NCI-H510A treated with DMSO at 0.1 percent for 48 hours (cell line): Measurements from ENCODE around the gene TRAF6.
A peak's percentile ranks its signal among the peaks of the same experiment; 100 is the strongest.
"Not testable (repeated sequence)": the region's sequence is repeated elsewhere in the genome, so short reads cannot be mapped to it uniquely, and the experiment has no call there.

Source experiments
- DNase-seq: peaks from one replicate; lab custom pipeline; 2025; lab: John Stamatoyannopoulos, UW

Gene TRAF6, protein sequence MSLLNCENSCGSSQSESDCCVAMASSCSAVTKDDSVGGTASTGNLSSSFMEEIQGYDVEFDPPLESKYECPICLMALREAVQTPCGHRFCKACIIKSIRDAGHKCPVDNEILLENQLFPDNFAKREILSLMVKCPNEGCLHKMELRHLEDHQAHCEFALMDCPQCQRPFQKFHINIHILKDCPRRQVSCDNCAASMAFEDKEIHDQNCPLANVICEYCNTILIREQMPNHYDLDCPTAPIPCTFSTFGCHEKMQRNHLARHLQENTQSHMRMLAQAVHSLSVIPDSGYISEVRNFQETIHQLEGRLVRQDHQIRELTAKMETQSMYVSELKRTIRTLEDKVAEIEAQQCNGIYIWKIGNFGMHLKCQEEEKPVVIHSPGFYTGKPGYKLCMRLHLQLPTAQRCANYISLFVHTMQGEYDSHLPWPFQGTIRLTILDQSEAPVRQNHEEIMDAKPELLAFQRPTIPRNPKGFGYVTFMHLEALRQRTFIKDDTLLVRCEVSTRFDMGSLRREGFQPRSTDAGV

DNA sequence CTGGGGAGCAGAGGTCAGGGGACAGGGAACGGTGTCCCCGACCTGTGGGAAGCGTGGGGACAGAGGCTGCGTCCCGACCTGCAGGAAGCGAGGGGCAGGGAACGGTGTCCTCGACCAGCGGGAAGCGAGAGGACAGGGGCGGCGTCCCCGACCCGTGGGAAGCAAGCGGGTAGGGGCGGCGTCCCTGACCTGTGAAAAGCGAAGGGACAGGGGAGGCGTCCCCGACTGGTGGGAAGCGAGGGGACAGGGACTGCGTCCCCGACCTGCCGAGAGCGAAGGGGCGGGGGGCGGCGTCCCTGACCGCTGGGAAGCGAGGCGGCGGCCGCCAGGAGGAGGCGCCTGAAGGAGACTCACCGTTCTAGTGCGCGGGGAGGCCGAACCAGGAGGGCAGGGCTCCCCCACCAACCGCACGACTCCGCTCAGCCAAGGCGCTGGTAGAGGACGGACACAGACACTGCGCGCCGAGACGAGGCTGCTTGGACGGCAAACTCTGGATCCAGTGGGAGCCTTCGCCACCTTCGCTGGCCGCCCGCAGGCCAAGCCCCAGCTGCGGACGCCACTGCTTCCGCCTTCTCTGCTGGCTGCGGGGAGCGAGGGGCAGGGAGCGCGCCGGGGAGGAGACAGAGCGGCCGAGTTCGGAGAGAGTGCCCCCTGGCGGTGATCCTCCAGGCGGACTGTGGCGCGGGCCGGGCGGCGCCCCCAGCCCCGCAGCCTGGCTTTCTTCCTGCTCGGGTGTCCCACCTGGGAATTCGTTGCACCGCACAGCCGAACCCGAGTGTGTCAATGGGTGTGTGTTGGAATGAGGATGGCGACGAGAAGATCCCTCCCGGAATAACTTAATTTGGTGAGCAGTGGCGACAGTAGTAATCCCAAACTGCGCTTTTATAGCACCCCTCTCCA, at the start of gene TRAF6:
TSS of gene TRAF6 (minus strand) at position 579 of the 900 bp plus-strand sequence. CDS start 8,757 bp downstream, outside the sequence.
- DNase-seq, result peak; percentile 46

DNA sequence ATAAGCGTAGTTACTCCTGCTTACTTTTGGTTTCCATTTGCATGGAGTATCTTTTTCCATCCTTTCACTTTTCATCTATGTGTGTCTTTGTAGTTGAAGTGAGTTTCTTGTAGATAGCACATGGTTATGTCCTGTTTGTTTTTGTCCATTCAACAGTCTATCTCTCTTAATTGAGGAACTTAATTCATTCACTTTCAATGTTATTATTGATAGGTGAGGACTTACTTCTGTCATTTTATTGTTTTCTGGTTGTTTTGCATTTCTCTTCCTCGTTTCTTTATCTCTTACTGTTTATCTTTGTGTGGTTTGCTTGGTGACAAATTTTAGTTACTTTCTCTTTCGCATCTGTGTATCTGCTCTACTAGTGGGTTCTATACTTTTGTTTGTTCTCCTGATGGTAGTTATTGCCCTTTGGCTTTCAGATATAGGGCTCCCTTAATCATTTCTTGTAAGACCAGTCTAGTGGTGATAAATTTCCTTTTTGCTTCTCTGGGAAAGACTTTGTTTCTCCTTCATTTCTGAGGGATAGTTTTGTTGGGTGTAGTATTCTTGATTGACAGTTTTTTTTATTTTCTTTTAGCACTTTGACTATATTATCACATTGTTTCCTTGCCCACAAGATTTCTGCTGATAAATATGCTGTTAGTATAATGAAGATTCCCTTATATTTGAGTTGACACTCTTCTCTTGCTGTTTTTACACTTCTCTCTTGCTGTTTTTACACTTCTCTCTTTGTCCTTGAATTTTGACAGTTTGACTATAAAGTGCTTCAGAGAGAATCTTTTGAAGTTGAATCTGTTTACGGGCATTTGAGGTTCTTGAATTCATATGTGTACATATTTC, 48.7 kb upstream of the TRAF6 start:
- DNase-seq, result no peak

DNA sequence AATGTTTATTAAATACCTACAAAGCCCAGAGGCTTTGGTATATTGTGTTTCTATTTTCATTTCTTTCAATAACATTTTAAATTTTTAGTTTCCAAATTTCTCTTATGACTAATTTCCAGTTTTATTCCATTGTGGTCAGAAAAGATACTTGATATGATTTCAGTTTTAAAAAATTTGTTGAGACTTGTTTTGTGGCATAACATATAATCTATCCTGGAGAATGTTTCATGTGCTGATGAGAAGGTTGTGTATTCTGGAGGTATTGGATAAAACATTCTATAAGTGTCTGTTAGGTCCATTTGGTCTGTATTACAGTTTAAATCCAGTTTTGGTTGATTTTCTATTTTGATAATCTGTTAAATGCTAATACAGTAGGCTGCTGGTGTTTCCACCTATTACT, 47.9 kb upstream of the TRAF6 start:
- DNase-seq, result no peak

DNA sequence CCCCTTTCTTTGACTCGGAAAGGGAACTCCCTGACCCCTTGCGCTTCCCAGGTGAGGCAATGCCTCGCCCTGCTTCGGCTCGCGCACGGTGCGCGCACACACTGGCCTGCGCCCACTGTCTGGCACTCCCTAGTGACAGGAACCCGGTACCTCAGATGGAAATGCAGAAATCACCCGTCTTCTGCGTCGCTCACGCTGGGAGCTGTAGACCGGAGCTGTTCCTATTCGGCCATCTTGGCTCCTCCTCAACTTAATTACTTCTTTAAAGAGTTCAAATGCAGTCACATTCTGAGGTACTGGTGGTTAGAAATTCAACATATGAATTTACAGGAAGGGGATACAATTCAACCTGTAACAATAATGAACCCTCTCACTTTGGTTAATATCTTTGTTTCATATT, 47.3 kb upstream of the TRAF6 start:
- DNase-seq, result peak; percentile 14

DNA sequence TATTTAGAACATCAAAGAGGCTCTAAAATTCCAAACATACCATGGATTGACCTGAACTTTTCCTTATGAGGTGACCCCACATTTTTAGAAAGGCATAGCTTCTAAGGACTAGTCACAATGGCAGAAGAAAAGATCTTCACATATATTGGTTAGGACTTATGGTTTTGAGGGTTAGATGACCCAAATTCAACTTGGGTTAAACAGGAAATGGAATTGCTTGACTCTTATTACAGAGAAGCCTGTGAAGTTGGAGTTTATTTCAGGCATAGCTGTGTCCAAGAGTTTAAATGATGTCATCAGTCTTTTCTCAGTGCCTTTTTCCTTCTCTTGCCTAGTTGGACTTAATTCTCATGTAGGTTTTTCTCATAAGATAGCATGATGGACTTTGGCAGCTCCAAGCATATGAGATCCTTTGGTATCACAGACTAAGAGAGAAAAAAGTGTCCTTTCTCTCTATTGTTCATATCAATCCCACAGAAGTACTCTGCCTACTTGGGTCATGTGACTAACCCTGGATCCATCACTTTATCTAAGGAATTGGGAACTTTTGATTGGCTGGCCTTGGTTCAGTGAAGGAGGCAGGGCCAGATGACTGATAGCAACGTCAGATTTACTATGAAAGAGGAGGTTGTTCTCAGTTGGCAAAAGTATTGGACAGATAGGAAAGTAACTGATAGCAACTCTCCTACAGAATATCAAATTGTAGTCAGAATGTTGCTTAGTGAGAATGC, 40.5 kb upstream of the TRAF6 start:
- DNase-seq, result no peak

DNA sequence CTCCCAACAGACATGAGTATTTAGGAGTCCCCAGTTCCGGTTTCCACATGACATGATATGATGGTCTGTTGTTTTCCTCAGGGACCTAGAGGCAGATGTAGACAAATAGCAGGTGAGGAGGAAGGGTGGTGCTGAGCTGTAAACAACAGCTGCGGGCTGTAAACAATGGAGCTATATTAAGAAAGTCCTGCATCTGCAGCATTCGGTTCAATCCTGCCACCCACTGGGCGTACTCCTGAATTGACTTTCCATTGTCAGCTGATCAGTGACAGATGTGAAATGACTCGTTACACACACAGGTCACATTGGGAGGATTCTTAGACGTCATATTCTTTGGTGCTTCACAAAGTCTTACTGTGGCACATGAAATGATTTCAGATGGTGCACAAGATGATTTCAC, 30.9 kb upstream of the TRAF6 start:
- peak; percentile 16 for DNase-seq

DNA sequence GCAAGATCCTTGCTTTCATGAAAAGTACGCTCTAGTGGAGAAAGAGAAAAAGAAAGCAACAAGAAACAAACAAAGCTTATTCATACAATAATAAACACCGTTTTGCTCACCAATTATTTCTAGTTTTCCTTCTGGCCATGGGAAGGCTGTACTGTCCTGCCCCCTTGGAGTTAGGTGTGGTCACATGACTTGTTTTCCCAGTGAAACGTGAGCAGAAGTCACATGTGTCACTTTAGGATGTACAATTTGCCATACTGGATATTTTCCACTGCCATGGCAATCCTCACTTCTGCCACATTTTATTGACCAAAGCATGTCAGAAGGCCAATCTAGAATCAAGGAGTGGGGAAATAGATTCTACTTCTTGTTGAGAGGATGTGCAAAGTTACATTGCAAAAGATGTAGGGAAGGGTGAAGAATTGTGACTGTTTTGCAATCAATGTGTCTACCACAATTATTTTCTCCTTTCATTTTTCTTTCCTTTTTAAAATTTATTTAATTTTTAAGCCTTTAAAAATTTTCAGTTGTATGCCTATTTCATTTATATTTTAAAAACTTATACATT, 24.3 kb upstream of the TRAF6 start:
- DNase-seq, result no peak

DNA sequence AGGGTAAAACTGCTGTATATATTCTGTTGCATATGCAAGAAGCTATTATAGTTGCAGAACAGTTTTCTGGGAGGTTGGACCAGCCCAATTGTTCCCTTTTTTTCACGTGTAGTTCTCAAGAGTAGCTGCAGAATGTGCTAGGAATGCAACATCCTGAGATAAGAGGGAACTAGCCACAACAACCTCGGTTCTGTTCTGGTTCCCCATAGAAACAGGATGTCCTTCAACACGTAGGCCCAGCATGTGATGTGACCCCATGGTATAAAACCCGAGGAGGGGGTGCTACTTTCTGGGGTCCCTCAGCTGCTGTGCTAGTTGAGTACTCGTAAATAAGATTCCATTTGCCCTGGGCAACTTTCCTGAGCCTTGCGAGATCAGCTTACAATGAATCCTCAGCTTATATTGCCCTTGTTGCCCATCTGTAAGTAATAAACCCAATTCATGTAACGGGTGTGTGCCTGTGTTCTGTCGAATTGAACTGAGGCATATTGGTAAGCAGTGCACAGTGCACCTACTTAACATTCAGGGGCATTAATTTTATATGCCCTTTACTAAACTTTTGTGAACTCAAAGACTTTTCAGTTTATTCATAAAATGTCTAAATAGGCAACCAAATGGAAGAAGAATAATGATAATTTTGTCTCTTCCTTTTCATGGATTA, 23.0 kb upstream of the TRAF6 start:
- no peak for DNase-seq

DNA sequence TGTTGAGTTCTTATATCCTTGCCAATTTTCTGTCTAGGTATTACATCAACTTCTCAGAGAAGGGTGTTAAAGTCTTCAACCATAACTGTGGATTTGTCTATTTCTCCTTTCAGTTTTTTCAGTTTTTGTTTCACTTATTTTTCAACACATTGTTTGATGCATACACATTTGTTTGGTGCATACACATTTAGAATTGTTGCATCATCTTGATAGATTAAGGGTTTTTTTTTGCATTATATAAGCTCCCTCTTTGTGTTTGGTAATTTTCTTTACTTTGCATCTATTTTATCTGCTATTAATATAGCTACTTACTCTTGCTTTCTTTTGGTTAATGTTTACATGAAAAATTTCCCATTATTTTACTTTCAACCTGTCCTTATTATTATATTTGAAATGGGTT, 20.8 kb upstream of the TRAF6 start:
- no peak for DNase-seq

DNA sequence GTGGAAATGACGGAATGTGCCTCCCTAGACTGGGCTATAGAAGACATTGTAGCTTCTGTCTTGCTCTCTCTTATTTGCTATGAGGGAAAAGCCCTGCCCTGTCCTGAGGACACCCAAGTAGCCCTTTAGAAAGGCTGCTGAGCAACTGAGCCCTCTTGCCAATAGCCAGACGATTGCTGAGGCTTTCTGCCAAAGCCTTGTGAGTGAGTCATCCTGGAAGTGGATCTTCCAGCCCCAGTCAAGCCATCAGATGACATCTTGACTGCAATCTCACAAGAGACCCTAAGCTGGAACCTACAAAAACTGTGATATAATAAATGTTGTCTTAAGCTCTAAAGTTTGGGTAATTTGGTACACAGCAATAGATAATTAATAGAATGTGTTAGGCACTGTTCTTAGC, 3.9 kb upstream of the TRAF6 start:
- DNase-seq, result no peak

DNA sequence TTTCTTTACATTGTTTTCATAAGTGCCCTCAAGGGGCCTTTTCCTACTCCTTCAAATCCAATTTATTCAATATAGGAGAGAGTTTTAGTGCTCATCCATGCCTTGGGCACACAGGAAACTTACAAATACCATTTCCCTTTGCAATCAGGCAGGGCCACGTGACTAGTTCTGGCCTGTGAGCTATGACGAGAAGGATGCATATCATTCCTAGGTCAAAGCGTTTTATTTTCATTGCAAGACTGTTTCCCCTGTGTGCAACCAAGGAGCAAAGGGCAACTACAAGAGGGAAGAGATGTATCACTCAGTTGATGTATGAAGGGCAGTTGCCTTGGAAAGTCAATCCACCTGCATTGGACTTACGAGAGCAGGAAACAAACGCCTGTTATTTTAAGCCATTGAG, 1.9 kb upstream of the TRAF6 start:
- DNase-seq, result no peak

DNA sequence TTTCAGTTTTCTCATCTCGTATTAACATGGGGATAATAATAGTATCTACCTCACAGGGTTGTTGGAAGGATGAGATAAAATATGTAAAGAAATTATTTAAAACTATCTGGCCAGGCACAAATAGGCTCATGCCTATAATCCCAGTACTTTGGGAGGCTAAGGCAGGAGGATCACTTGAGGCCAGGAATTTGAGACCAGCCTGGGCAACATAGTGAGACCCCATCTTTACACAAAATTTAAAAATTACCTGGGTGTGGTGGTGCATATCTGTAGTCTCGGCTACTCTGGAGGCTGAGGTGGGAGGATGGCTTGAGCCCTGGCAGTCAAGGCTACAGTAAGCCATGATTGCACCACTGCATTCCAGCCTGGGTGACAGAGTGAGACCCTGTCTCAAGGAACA, 990 bp upstream of the TRAF6 start:
- DNase-seq, result not testable (repeated sequence)

DNA sequence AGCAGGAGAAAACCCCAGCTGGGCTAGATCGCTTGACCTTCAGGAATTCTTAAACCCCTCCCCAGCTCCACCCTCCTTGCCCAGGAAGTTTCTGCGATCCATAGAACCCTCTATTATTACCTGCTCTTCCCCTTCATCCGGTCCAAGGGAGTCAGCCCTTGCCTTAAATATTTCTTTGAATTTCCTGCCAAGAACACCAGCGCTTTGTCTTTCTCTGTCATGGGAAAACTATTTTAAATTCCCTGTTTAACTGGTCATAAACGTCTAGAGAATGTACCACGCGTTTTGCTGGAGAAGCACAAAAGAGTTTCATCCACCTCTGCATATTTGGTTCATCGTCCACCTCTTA, 496 bp upstream of the TRAF6 start:
- no peak for DNase-seq

DNA sequence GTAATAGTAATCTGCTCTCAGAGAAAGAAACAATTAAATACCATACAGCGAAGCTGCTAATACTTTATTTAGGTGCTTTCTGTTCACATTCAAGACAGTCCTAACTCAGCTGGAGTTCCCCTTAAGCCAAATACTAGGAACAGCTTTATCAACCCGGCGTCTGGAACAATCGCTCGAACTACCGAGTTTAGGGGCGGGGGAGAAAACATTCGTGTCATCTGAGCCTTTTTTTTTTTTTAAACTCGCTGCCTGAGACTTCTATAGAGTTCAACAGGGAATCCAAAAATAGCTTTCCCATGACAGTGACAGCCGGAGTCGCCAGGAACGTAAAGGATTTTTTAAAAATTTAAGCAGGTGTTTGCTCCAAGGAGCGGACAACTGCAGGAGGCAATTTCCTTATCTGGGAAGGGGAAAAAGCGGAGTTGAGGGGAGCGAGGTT, 852 bp downstream of the TRAF6 start:
- DNase-seq, result no peak

DNA sequence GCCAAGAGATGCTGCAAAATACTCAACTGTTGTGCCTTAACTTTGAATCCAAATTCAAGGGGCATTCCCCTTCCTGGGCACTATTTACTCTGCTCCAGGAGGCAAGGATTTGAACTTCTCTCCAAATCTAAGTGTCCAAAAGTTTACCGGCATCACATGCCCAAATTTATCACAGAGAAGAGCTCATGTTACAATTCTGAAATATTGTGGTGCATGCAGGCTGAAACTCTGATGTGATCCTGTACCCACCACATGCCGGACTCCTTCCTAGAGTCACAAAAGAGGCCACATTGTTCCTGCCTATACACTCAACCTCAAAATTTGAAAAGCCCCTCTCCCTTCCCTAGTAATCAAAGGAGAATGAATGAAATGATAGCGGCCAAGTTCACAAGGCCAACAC, 1.3 kb downstream of the TRAF6 start:
- no peak for DNase-seq

DNA sequence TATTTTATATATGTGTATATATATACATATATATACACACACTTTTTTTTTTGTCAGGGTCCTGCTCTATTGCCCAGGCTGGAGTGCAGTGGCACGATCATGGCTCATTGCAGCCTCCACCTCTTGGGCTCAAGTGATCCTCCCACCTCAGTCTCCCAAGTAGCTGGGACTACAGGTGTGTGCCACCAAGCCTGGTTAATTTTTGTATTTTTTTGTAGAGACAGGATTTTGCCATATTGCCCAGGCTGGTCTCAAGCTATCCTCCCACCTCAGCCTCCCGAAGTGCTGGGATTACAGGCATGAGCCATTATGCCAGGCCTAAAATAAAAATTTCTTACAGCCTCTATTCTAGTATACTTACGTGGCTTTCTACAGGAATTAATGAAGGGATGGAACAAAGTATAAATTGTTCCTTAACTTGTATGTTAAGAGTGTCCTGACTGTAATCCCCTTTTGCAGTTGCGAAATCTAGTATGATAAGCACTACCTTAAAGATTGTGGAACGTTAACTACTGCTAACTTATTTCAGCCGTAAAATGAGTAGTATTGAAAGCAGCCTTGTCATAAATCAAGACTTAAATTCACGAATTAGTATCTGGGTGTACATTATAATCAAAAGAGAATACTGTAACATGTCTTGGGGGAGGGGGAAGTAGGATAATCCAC, 2.1 kb downstream of the TRAF6 start:
- no peak for DNase-seq

DNA sequence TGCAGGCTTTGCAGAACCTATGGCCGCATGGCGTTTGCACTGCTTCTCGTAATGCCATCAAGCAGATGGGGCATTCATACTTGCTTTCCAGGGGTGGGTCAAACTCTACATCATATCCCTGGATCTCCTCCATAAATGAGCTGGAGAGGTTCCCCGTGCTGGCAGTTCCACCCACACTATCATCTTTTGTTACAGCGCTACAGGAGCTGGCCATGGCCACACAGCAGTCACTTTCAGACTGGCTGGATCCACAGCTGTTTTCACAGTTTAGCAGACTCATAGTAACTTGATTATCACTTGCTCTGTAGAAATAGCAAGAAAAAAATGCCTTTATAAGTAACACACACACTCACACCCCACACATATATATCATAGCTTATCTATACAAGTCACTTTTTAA, 8.8 kb downstream of the TRAF6 start:
- no peak for DNase-seq

DNA sequence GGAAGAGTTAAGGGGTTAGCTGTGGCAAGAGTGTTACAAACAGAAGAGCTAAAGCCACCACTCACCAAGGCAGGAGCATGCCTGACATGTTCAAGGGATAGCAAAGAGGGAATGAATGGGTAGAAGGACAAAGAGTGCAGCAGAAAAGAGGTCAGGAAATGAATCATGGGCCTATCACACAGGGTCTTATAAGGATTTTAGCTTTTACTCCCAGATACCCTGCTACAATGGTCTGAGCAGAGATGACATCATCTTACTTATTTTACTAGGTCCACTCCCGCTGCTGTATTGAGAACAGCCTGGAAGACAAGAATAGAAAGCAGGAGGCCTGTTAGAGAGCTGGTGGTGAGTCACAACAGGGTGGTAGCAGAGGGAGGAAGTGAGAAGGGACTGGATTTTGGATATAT, 9.8 kb downstream of the TRAF6 start:
- DNase-seq, result no peak

DNA sequence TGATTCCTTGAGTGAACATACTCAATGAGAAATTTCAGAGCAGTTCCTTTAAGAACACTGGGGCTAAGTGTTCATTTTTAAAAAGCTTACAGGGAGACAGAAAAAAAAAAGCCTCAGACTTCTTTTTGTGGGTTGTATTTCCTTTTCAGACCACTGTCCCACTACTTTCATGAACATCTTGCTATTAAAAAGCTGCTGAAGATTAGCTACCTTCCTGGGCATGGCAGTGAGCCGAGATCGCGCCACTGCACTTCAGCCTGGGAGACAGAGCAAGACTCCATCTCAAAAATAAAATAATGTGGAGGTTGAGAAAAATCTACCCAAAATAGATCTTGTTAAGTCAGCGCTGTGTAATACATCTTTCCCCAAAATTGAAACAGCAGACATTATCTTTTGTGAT, 10.8 kb downstream of the TRAF6 start:
- no peak for DNase-seq

DNA sequence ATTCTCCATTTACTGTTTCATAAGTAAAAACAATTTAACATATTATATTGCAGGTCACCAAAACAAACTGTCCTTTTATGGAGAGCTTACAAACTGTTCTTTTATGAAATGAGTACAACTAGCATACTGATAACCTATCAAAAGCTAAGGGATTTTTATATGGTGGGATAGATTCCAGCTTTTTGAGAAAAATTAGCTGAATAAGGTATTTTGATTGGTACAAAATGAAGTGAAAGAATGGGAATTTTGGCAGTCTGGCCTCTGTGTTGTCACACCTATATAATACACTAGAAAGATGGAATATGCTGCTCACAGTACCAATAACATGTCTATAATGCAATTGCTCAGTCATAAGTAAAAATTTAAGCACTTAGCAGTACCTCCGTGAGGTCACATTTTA, 11.4 kb downstream of the TRAF6 start:
- DNase-seq, result no peak
